Peyer's patch (tissue), 4 donors: ENCODE results near the gene EOLA1.

Source experiments
- POLR2A ChIP-seq, 2 donors: fragments of 450-650 bp; IDR thresholded peaks; one replicate each; pipeline ENCODE4 v1.5.1; 2017; ENCODE audit warnings: antibody characterized with exemption in 2 of 2, mild to moderate bottlenecking in 2 of 2, moderate library complexity in 2 of 2
- TF ChIP-seq, protein P1 (sequence below), 6 experiments: fragments of 450-650 bp in 4 of 6; fragments of 200-600 bp in 2 of 6; sonication (generic) in 1 of 6; IDR thresholded peaks; one replicate each; pipeline ENCODE4 v1.5.1; 2017 to 2019; ENCODE audit warnings: antibody characterized with exemption in 6 of 6, mild to moderate bottlenecking in 3 of 6, moderate library complexity in 1 of 6

GRCh38 chrX:149511081-149511480, 29.7 kb upstream of the EOLA1 start:
- TF ChIP-seq, protein P1, sequence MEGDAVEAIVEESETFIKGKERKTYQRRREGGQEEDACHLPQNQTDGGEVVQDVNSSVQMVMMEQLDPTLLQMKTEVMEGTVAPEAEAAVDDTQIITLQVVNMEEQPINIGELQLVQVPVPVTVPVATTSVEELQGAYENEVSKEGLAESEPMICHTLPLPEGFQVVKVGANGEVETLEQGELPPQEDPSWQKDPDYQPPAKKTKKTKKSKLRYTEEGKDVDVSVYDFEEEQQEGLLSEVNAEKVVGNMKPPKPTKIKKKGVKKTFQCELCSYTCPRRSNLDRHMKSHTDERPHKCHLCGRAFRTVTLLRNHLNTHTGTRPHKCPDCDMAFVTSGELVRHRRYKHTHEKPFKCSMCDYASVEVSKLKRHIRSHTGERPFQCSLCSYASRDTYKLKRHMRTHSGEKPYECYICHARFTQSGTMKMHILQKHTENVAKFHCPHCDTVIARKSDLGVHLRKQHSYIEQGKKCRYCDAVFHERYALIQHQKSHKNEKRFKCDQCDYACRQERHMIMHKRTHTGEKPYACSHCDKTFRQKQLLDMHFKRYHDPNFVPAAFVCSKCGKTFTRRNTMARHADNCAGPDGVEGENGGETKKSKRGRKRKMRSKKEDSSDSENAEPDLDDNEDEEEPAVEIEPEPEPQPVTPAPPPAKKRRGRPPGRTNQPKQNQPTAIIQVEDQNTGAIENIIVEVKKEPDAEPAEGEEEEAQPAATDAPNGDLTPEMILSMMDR (IDR thresholded peaks at IDR 0.05): no peak
- TF ChIP-seq POLR2A (IDR thresholded peaks at IDR 0.05): no peak
